Measurements from ENCODE around the gene JAK3.

The JAK3 gene

DNA sequence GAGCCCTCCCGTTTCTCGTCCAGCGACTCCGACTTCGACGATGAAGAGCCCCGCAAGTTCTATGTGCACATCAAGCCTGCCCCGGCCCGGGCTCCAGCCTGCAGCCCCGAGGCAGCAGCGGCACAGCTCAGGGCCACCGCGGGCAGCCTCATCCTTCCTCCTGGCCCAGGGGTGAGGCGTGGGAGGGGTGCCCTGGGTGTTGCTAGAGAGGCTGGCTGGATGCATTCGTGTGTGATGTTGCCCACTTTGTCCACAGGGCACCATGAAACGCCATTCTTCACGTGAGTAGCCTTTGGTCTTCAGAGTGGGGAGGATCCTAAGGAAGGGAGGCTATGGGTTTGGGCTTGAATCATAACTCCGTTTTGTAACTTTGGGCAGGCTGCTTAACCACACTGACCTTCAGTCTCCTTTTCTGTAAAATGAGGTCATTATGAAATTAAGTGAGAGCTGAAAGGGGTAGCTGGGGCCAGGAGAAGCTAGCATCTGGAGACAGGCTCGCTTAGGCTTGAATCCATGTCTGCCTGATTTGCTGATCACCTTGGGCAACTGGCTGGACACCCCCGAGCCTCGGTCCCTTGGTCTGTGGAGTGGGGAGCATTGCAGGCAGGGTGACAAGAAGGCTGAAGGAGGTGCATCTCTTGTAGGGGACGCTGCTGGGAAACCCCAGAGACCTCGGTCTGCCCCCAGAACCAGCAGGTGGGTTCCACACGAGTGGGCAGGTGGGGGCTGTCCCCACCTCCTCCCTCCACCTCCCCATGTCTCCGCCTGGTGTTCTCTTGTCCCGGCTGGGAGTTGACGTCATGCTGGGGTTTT lies 71.6 kb downstream of the JAK3 start:
- no peak for DNase-seq

DNA sequence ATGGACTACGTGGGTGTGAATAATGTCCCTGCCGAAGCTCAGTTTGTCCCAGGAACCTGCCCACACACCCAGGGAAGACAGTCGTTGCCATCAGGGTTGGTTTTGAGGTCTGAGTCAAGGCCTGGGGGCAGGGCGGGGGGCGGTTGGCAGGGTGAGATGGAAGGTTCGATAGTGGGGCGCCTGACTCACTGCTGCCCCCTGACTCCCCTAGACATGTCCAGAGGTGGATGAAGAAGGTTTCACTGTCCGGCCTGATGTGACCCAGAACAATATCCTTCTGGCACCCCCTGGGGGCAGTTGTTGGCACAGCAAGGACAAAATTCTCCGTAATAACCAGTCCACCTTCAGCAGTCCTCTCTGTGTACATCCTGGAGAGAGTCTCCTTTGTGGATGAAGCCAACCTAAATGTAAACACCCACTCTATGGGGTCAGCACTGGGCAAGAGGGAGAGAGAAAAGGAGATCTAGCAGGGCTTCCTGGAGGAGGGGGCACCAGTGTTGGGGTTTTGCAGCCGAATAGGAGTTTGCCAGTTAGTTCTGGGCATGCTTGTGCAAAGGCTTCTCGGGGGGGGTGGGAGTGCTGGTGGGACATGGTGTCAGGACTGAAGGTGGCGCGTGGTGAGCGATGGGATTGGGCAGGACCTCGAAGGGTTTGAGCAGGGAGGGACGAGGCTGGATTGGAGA lies 72.4 kb downstream of the JAK3 start:
- no peak for DNase-seq
